Stimulated activated CD4-positive, alpha-beta T cell treated with anti-CD3 and anti-CD28 coated beads, Interleukin-12 subunit alpha, Interleukin-12 subunit beta, amount 100 ng/mL, for 48 hours (primary cell): ENCODE measurements around the gene TPX2.

Experiments used
- DNase-seq, 3 donors: peaks; one replicate each; pipeline ENCODE4 v3.0.0-alpha.2; 2020; ENCODE audit warnings: low read depth in 2 of 3, low spot score in 1 of 3

Gene TPX2

DNA sequence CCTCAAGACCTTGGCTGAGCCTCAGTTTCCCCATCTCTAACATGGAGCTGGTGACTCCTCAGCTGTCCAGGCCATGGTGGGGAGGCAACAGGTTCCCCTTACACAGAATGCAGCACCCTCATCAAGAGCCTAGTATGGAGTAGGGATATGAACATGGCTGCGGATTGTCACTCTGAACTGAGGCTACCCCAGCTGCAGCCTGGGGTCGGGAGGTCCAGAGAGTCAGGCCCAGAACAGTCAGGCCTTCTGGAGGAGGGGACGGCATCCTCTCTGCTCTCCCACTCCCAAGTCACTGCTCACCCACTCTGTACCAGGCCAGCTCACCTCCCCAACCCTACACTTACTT, 107.7 kb downstream of the TPX2 start:
- DNase-seq, result no peak

DNA sequence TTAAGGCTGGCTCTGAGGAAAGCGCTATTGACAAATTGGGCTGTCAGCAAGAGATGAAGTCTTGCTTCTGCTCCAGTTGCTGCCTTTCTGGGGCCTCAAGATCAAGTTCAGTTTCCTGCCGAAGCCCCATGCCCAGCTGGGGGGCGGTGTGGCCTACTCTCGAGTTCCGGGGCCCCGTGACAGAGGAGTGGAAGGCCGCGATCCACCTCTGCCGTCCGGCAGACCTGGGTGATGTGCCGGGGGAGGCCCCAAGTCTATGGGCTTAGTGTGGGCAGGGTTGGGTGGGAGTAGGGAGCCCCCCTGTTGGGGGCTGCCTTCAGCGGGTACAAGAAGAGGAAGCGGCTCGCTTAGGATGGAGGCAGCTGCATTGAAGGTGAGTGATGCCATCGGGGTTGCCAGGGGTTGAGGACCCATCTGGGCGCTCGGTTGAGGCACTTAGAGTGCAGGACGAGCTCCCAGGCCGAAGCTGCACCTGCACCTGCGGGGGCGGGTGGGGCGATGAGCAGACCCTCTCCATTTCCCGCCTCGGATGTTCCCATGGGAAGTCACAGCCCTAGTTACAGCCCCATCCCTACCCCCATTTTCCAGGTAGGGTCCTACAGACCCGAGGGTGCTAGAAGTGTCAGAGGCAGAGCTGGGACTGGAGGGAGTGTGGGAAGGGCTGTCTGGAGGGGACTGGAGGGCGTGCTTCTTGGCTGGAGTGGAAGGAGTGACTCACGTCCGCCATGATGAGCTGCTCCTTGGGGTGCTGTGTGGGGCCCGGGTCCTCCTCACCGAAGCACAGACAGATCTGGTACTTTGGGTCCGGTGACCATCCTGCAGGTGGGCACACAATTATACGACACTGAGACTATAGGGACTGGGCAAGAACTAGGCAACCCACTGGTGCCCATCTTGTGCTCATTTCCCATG, 109.3 kb downstream of the TPX2 start:
- no peak for DNase-seq

DNA sequence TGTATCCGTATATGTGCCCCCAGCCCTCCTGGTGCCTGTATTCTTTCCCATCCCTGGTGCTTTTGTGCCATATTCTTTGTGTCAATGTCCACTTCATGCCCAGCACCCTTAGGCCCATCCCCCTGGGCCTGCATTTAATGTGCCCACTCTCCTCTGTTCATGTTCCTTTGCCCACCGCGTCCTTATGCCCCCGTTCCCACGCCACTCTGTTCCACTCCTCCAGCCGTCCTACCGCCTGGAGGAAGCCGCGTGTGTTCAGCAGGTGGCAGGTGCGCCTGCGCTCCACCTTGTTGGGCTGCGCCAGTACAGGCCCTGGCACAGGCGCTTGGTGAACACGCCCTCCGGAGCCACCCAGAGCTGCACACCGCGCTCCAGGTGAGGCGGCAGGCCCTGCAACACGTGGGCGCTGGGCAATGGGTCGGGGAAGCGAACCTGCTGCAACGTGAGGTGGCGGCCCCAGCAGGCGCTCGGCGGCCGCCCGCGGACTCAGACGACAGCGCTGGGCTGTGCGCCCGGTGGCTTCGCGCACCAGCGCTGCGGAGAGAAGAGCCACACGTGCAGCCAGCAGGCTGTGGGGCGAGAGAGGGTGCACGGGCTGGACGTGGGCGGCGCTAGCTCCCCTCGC, 110.3 kb downstream of the TPX2 start:
- no peak for DNase-seq
